DOHH2 (cell line): Measurements from ENCODE around the gene CTIF.

Experiments used
- H3F3A ChIP-seq: fragments of 200-600 bp; sonication (generic), shearing (Covaris generic); 2 replicates; pipeline ENCODE4 v1.6.0; 2016; ENCODE audit warnings: antibody characterized with exemption, mild to moderate bottlenecking; ENCODE audit not compliant: control insufficient read depth, insufficient read depth
- H3K27ac ChIP-seq: fragments of 200-600 bp; sonication (generic); 2 replicates; pipeline ENCODE4 v1.5.1; 2014; ENCODE audit warnings: low read depth, mild to moderate bottlenecking, low read length, moderate library complexity
- H3K27me3 ChIP-seq: fragments of 200-600 bp; sonication (generic); 2 replicates; pipeline ENCODE4 v1.6.1; 2014; ENCODE audit warnings: mild to moderate bottlenecking, low read length, mixed read lengths; ENCODE audit not compliant: control insufficient read depth
- H3K36me3 ChIP-seq: fragments of 200-600 bp; sonication (generic); 2 replicates; pipeline ENCODE4 v1.6.1; 2014; ENCODE audit warnings: mild to moderate bottlenecking, low read length, moderate library complexity, mixed read lengths; ENCODE audit not compliant: control insufficient read depth
- H3K4me1 ChIP-seq: fragments of 200-600 bp; sonication (generic); 2 replicates; pipeline ENCODE4 v1.6.1; 2014; ENCODE audit warnings: mild to moderate bottlenecking, low read length, mixed read lengths; ENCODE audit not compliant: control insufficient read depth
- H3K4me2 ChIP-seq: fragments of 200-600 bp; sonication (generic); 2 replicates; pipeline ENCODE4 v1.6.0; 2014; ENCODE audit warnings: mild to moderate bottlenecking, low read length, moderate library complexity
- H3K4me3 ChIP-seq: fragments of 200-600 bp; sonication (generic); 2 replicates; pipeline ENCODE4 v1.5.1; 2014; ENCODE audit warnings: mild to moderate bottlenecking, low read length, mixed read lengths
- H3K79me2 ChIP-seq: fragments of 200-600 bp; sonication (generic); 2 replicates; pipeline ENCODE4 v1.6.1; 2014; ENCODE audit warnings: mild to moderate bottlenecking, low read length, mixed read lengths; ENCODE audit not compliant: control insufficient read depth
- H3K9me2 ChIP-seq: fragments of 200-600 bp; sonication (generic); replicated peaks from 2 replicates; pipeline ENCODE4 v1.6.1; 2014; ENCODE audit warnings: mild to moderate bottlenecking, low read length, mixed read lengths; ENCODE audit not compliant: control insufficient read depth
- H3K9me3 ChIP-seq: fragments of 200-600 bp; sonication (generic); 2 replicates; pipeline ENCODE4 v1.6.1; 2014; ENCODE audit warnings: antibody characterized with exemption, low read length, mixed read lengths; ENCODE audit not compliant: control insufficient read depth, insufficient read depth
- H4K20me1 ChIP-seq: fragments of 200-600 bp; sonication (generic); 2 replicates; pipeline ENCODE4 v1.6.0; 2014; ENCODE audit warnings: low read depth, mild to moderate bottlenecking, antibody characterized with exemption, low read length, moderate library complexity; ENCODE audit not compliant: control insufficient read depth, insufficient read depth
- CTCF ChIP-seq: fragments of 200-600 bp; sonication (generic); IDR thresholded peaks from one replicate; pipeline ENCODE4 v1.5.1; 2014; ENCODE audit warnings: antibody characterized with exemption, mild to moderate bottlenecking, low read depth, low read length; ENCODE audit not compliant: poor library complexity, severe bottlenecking
- EZH2phosphoT487 ChIP-seq: fragments of 200-600 bp; sonication (generic); IDR thresholded peaks from 2 replicates; pipeline ENCODE4 v1.6.1; 2017; ENCODE audit warnings: borderline replicate concordance, mild to moderate bottlenecking, antibody characterized with exemption, low read length, moderate library complexity, mixed read lengths

The CTIF gene

DNA sequence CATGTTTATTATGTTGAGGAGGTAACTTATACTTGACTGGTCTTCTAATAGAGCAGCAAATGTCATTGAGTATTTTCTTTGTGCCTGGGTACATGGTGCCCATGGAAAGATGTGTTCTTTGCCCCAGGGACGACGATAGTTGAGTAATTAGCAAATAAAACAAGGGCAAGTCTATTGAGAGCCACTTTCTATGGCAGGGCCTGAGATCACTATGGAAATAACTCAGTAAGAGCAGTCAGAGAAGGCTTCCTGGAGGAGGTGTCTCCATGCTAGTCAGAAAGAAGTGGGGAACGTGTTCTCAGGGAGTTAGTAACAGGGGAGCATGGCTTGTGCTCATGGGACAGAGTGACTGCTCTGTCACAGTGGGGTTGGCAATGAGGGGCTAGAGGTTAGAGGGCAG, 28.6 kb downstream of the CTIF start:
- Histone ChIP-seq H3K4me1 (no peaks in the 10 kb centered on the region), H3K79me2 (no peaks in the 10 kb centered on the region), H3F3A (no peaks in the 10 kb centered on the region), H3K36me3 (no peaks in the 10 kb centered on the region), H3K9me3 (no peaks in the 10 kb centered on the region), H3K4me3 (no peak overlapping the region), H3K27ac (no peak overlapping the region), H3K4me2 (no peak overlapping the region), H3K9me2 (no peaks in the 10 kb centered on the region), H3K27me3 (no peaks in the 10 kb centered on the region), H4K20me1 (no peaks in the 10 kb centered on the region)
- TF ChIP-seq CTCF, result no peak
- no peak for TF ChIP-seq EZH2phosphoT487

DNA sequence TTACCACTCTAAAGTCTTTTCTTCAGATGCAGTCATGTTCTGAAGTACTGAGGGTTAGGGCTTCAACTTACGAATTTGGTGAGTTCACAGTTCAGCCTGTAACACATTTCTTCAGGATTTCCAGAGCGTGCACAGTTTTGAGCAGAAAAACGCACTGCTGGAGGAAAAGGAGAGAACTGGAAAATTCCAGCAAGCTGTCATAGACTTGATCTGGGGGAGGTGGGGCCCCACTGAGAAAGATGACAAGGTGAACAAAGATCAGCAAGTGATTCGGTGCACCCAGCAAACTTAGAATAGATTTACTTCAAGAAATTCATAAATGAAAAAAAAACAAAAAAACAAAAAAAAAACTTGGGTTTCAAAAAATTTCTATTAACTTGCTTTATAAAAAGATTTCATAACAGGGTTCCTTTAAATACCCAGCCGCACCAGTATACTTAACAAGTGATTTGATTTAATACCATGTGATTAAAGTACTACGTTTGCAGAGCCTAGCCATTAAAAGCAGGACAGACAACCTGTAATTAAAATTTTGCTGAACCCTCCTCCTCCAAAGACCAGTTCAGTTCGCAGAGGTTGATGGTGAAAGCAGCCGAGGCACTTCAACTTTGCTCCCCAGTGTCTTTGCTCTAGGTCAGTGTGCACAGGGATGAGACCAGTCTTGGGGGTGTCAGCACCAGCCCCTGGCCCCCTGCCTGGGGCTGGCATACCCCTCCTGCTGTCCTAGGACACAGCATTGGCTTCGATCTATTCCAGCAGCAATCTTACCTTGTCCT, 30.5 kb downstream of the CTIF start:
- Histone ChIP-seq H3K4me3 (no peak overlapping the region), H3K4me2 (no peak overlapping the region), H3K36me3 (no peaks in the 10 kb centered on the region), H3K9me2 (no peaks in the 10 kb centered on the region), H3K4me1 (no peaks in the 10 kb centered on the region), H3K79me2 (no peaks in the 10 kb centered on the region), H3K27me3 (no peaks in the 10 kb centered on the region), H4K20me1 (no peaks in the 10 kb centered on the region), H3K27ac (no peak overlapping the region), H3F3A (no peaks in the 10 kb centered on the region), H3K9me3 (no peaks in the 10 kb centered on the region)
- TF ChIP-seq EZH2phosphoT487 (no peak), CTCF (no peak)

- Histone ChIP-seq H3K79me2 (no peaks in the 10 kb centered on the region), H3K9me3 (no peaks in the 10 kb centered on the region), H3K4me3 (no peak overlapping the region), H3K27ac (no peak overlapping the region), H3K4me2 (no peak overlapping the region), H3K36me3 (no peaks in the 10 kb centered on the region), H3K9me2 (no peaks in the 10 kb centered on the region), H4K20me1 (no peaks in the 10 kb centered on the region), H3K27me3 (no peaks in the 10 kb centered on the region), H3K4me1 (no peaks in the 10 kb centered on the region), H3F3A (no peaks in the 10 kb centered on the region)
- no peak for TF ChIP-seq CTCF
- no peak for TF ChIP-seq EZH2phosphoT487
These were observed 31.1 kb downstream of the CTIF start for GRCh38 chr18:48569915-48570264.
